Measurements from ENCODE around the gene MYOT.

The MYOT gene

DNA sequence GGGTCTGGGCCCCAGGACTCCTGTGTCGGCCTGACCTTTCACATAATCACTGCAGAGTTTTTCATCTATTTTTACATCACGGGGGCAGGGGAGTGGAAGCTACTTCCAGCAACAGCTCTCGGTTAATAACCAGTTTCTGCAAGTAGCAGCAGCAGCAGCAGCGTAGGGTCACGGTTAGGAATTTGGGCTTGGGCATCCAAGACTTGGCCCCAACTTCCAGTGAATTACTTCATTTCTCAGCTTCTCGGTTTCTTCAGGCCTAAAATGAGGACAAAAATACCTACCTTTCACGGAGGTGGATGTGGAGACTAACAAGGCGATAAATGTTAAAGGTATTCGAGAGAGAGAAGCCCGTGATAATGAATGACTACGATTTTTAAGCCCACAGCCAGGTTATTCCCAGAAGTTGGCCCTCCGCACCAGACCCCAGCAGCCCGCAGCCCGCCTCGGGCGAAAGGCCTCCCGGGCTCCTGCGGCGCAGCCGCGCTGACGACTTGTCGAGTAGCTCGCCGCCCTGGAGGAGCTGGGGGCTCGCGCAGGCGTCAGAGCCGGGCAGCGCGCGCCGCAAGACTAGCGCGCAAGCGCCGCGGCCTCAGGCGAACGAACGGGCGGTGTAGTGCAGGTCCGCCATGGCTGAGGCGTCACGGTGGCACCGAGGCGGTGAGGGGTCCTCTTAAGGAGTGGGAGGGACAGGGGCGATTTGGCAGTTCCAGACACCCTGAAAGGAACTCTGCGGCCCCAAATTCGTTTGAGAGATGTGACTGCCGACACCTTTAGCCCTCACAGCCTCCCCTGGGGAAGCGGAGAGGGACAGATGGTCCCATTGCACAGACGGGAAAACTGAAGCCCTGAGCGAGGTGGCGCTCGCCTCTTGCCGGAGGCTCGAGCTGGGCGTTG, 21.5 kb downstream of the MYOT start, which contains the start of gene PKD2L2:
PKD2L2 (plus strand) TSS at position 595 of the 897 bp plus-strand sequence; CDS start at position 630, 35 bp downstream.
- peak; percentile 89 for DNase-seq (ENCODE audit: extremely low spot score)
- POLR2A ChIA-PET = interaction anchor here (0.6 to 2.5 kb wide), 38 partner anchors 10 to 614 kb away, joined by 3 to 22 read pairs (median 4); partner anchors contain the start of genes CDC25C and HNRNPA0
- TF ChIP-seq FOXA1 (IDR thresholded peaks at IDR 0.05) (no peak), FOXM1 (IDR thresholded peaks at IDR 0.05; ENCODE audit: borderline replicate concordance) (no peak), TARDBP (IDR thresholded peaks at IDR 0.05) (no peak), ARNT (IDR thresholded peaks at IDR 0.05) (no peak), LEF1 (IDR thresholded peaks at IDR 0.05; ENCODE audit: borderline replicate concordance) (no peak), FOXK2 (IDR thresholded peaks at IDR 0.05) (no peak), ELF4 (IDR thresholded peaks at IDR 0.05) (no peak), L3MBTL2 (conservative IDR thresholded peaks at IDR 0.05) (peak; percentile 50), ZNF384 (IDR thresholded peaks at IDR 0.05) (no peak), NFRKB (IDR thresholded peaks at IDR 0.05) (no peak), SUZ12 (IDR thresholded peaks at IDR 0.05) (no peak), SP1 (IDR thresholded peaks at IDR 0.05) (no peak), BHLHE40 (IDR thresholded peaks at IDR 0.05; ENCODE audit: borderline replicate concordance) (no peak), HDGF (IDR thresholded peaks at IDR 0.05; ENCODE audit: borderline replicate concordance) (no peak), CTBP1 (IDR thresholded peaks at IDR 0.05; ENCODE audit: borderline replicate concordance) (no peak)
- TF ChIP-seq, protein P1, sequence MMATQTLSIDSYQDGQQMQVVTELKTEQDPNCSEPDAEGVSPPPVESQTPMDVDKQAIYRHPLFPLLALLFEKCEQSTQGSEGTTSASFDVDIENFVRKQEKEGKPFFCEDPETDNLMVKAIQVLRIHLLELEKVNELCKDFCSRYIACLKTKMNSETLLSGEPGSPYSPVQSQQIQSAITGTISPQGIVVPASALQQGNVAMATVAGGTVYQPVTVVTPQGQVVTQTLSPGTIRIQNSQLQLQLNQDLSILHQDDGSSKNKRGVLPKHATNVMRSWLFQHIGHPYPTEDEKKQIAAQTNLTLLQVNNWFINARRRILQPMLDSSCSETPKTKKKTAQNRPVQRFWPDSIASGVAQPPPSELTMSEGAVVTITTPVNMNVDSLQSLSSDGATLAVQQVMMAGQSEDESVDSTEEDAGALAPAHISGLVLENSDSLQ (IDR thresholded peaks at IDR 0.05) = 0 out of 2 replicates have a peak, but pooled peaks have one; percentile 3
- CTCF ChIA-PET = interaction anchor here (0.6 to 1.8 kb wide), 2 partner anchors 11 to 110 kb away, joined by 3 to 6 read pairs; no protein-coding TSS in a partner anchor

DNA sequence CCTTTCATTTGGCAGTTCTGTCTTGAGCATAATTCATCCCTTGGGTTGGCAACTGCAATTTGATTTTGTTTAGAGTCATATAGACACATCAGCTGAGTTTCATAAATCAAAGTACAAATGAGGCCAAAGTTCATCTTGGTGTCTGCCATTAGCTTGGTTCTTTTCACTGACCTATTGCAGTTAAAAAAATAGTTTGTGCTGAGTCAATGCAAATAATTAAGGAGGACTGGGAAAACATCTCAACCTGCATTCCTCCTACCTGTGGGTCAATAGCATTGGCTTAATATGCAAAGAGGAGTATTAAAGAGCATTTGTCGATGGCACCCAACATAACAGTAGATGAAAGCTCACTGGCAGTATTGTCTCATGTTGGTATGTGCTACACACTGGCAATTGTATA, 23.2 kb downstream of the MYOT start:
- no peak for DNase-seq (ENCODE audit: extremely low spot score)
- ChIA-PET POLR2A (interaction anchor here (0.7 to 1.8 kb wide), 5 partner anchors 13 to 145 kb away, joined by 3 to 7 read pairs (median 4); no protein-coding TSS in a partner anchor), CTCF (interaction anchor here (0.7 kb wide), 2 partner anchors 147 to 171 kb away, joined by 3 to 5 read pairs; no protein-coding TSS in a partner anchor)
- TF ChIP-seq, protein P1 (IDR thresholded peaks at IDR 0.05) = no peak
- TF ChIP-seq FOXK2 (IDR thresholded peaks at IDR 0.05) (no peak), BHLHE40 (IDR thresholded peaks at IDR 0.05; ENCODE audit: borderline replicate concordance) (no peak), SUZ12 (IDR thresholded peaks at IDR 0.05) (no peak), ZNF384 (IDR thresholded peaks at IDR 0.05) (no peak), LEF1 (IDR thresholded peaks at IDR 0.05; ENCODE audit: borderline replicate concordance) (no peak), TARDBP (IDR thresholded peaks at IDR 0.05) (no peak), FOXA1 (IDR thresholded peaks at IDR 0.05) (no peak), NFRKB (IDR thresholded peaks at IDR 0.05) (no peak), CTBP1 (IDR thresholded peaks at IDR 0.05; ENCODE audit: borderline replicate concordance) (no peak), ELF4 (IDR thresholded peaks at IDR 0.05) (no peak), ARNT (IDR thresholded peaks at IDR 0.05) (no peak), FOXM1 (IDR thresholded peaks at IDR 0.05; ENCODE audit: borderline replicate concordance) (no peak)

DNA sequence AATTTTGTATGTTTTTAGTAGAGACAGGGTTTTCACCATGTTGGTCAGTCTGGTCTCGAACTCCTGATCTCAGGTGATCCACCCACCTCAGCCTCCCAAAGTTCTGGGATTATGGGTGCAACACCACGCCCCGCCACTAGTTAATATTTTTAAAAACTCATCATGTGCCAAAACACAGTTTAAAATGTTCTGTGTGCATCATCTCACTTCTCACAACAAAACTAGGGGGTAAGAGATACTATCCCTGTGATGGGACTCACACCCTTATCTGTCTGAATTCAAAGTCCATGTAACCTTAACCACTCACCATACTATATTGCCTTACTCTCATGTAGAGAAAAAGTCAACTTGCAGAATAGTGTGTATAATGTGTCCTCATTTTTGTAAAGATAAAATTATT, 24.2 kb downstream of the MYOT start:
- ChIA-PET POLR2A (no interaction called here), CTCF (no interaction called here)
- no peak for DNase-seq (ENCODE audit: extremely low spot score)
- TF ChIP-seq SUZ12 (IDR thresholded peaks at IDR 0.05) (no peak), FOXM1 (IDR thresholded peaks at IDR 0.05; ENCODE audit: borderline replicate concordance) (no peak), ZNF384 (IDR thresholded peaks at IDR 0.05) (no peak), ARNT (IDR thresholded peaks at IDR 0.05) (no peak), CTBP1 (IDR thresholded peaks at IDR 0.05; ENCODE audit: borderline replicate concordance) (no peak), TARDBP (IDR thresholded peaks at IDR 0.05) (no peak), SP1 (IDR thresholded peaks at IDR 0.05) (no peak)

DNA sequence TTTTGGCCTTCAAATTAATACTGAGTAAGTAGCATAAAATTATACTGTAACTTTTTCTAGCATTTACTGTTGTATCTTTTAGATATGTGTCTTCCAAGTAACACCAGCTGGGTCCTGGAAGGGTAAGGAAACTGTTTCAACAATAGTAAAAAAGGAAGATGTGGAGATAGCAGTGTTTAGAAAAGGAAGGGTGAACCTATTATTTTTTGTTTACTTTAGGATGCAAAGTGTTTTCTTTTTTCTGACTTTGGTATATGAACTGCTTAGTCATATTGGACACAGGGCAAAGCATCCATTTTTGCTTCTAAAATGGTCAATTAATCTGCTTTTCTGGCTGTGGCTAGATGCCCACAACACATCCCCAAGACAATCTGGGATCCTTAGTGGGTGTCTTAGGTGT, 26.9 kb downstream of the MYOT start:
- ChIA-PET CTCF (no interaction called here), POLR2A (no interaction called here)
- no peak for DNase-seq (ENCODE audit: extremely low spot score)
- no peak for TF ChIP-seq L3MBTL2 (conservative IDR thresholded peaks at IDR 0.05)

DNA sequence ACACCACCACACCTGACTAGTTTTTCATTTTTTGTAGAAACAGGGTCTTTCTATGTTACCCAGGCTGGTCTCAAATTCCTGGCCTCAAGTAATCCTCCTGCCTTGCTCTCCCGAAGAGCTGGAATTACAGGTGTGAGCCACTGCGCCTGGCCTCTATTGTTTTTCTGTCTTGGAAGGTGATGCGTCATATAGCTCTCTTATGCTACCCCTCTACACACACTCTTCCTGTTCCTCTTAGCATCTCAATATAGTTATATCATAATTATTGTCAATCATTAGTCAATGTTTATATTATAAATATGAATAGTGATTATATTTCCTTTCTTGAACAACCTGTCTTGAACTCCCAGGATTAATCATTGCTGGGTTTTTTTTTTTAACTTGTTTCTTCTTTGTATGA, 28.9 kb downstream of the MYOT start:
- no peak for TF ChIP-seq TARDBP (IDR thresholded peaks at IDR 0.05)
- TF ChIP-seq CTBP1 (IDR thresholded peaks at IDR 0.05; ENCODE audit: borderline replicate concordance) = no peak
- TF ChIP-seq SUZ12 (IDR thresholded peaks at IDR 0.05) = no peak
- TF ChIP-seq LEF1 (IDR thresholded peaks at IDR 0.05; ENCODE audit: borderline replicate concordance) = no peak
- POLR2A ChIA-PET = no interaction called here
- DNase-seq (ENCODE audit: extremely low spot score) = no peak
- CTCF ChIA-PET = no interaction called here

DNA sequence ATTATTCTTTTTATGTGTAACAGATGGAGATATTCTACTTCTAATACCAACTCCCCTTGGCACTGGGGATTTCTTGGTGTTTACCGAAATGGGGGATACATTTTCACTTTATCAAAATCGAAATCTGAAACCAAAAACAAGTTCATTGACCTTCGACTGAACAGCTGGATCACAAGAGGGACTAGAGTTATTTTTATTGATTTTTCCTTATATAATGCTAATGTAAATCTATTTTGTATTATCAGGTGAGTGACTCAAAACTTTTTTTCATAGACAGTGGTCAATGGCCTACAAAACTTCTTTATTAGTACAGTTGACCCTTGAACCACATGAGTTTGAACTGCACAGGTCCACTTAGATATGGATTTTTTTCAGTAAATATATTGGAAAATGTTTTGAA, 31.8 kb downstream of the MYOT start:
- DNase-seq (ENCODE audit: extremely low spot score) = no peak
- ChIA-PET CTCF (no interaction called here), POLR2A (no interaction called here)
- no peak for TF ChIP-seq SUZ12 (IDR thresholded peaks at IDR 0.05)
- TF ChIP-seq ELF4 (IDR thresholded peaks at IDR 0.05) = no peak
- no peak for TF ChIP-seq ARNT (IDR thresholded peaks at IDR 0.05)
- no peak for TF ChIP-seq NFRKB (IDR thresholded peaks at IDR 0.05)
- TF ChIP-seq, protein P1 (IDR thresholded peaks at IDR 0.05) = no peak
- no peak for TF ChIP-seq FOXM1 (IDR thresholded peaks at IDR 0.05; ENCODE audit: borderline replicate concordance)
- TF ChIP-seq ZNF384 (IDR thresholded peaks at IDR 0.05) = no peak
- TF ChIP-seq L3MBTL2 (conservative IDR thresholded peaks at IDR 0.05) = no peak
- TF ChIP-seq FOXA1 (IDR thresholded peaks at IDR 0.05) = no peak
- TF ChIP-seq BHLHE40 (IDR thresholded peaks at IDR 0.05; ENCODE audit: borderline replicate concordance) = no peak
- TF ChIP-seq CTBP1 (IDR thresholded peaks at IDR 0.05; ENCODE audit: borderline replicate concordance) = no peak
- TF ChIP-seq HDGF (IDR thresholded peaks at IDR 0.05; ENCODE audit: borderline replicate concordance) = no peak
- no peak for TF ChIP-seq TARDBP (IDR thresholded peaks at IDR 0.05)
- no peak for TF ChIP-seq SP1 (IDR thresholded peaks at IDR 0.05)

All from HEK293T (cell line).